H1 (cell line): ENCODE results near the gene FKBP5. TPM values are rescaled to one million over a fixed set of nuclear protein-coding genes. Genes with fewer than 3 reads are reported as not detected.

Experiments
- CTCF ChIA-PET: fragments of 300-600 bp; sonication (Branson Sonifier 250); formaldehyde crosslinking; loops from one replicate; lab custom pipeline; 2021; ENCODE audit not compliant: partially characterized antibody; lab: Charles Lee
- POLR2A ChIA-PET: fragments of 300-600 bp; sonication (Branson Sonifier 250); formaldehyde crosslinking; loops from one replicate; lab custom pipeline; 2021; ENCODE audit warnings: inconsistent platforms; ENCODE audit not compliant: partially characterized antibody; lab: Charles Lee
- DNase-seq, 2 experiments: peaks; one replicate each; pipeline versions ENCODE4 v3.0.0 to v3.0.0-alpha.2; 2010 to 2022; ENCODE audit warnings: low spot score in 2 of 2, low read depth in 1 of 2, mixed read lengths in 1 of 2
- FAIRE-seq: peaks from 2 replicates; lab custom pipeline; 2011; peaks lifted over from hg19 to GRCh38; lab: Jason Lieb, UNC
- H2AFZ ChIP-seq: 2 replicates; pipeline ENCODE4 v1.8.1; 2012; ENCODE audit warnings: low read length, inconsistent platforms
- H2AK5ac ChIP-seq: 2 replicates; pipeline ENCODE4 v1.6.1; 2013; ENCODE audit warnings: low read depth, low read length
- H2BK120ac ChIP-seq: replicated peaks from 2 replicates; pipeline ENCODE3; 2013; ENCODE audit warnings: low read depth, low read length, inconsistent platforms
- H2BK12ac ChIP-seq: 2 replicates; pipeline ENCODE4 v1.6.1; 2013; ENCODE audit warnings: low read depth, low read length
- H2BK15ac ChIP-seq: 2 replicates; pipeline ENCODE4 v1.6.1; 2013; ENCODE audit warnings: low read length
- H2BK20ac ChIP-seq: 2 replicates; pipeline ENCODE4 v1.6.1; 2013; ENCODE audit warnings: low read length
- H2BK5ac ChIP-seq: 2 replicates; pipeline ENCODE4 v1.6.1; 2013; ENCODE audit warnings: low read depth, low read length
- H3K14ac ChIP-seq: 2 replicates; pipeline ENCODE4 v1.6.1; 2013; ENCODE audit warnings: inconsistent platforms; ENCODE audit not compliant: insufficient read length
- H3K18ac ChIP-seq: 2 replicates; pipeline ENCODE4 v1.6.1; 2013; ENCODE audit warnings: low read length; ENCODE audit errors: extremely low read depth
- H3K23ac ChIP-seq: 2 replicates; pipeline ENCODE4 v1.6.1; 2013; ENCODE audit warnings: inconsistent platforms; ENCODE audit not compliant: insufficient read length
- H3K23me2 ChIP-seq: 2 replicates; pipeline ENCODE4 v1.6.1; 2013; ENCODE audit warnings: low read depth, low read length
- H3K27ac ChIP-seq: 2 replicates; pipeline ENCODE4 v1.6.1; 2011; ENCODE audit warnings: low read depth, low read length, inconsistent platforms
- H3K27me3 ChIP-seq, 4 experiments: replicated peaks in 1 of 4; 1 replicate in 1 of 4; 2 replicates in 3 of 4; pipeline versions ENCODE4 v1.6.1 to v1.8.1; 2011 to 2013; ENCODE audit warnings: low read length in 3 of 4, mild to moderate bottlenecking in 3 of 4, inconsistent platforms in 2 of 4, mixed read lengths in 2 of 4, moderate library complexity in 1 of 4; ENCODE audit not compliant: control insufficient read depth in 3 of 4, insufficient read depth in 3 of 4; ENCODE audit errors: extremely low read depth in 1 of 4
- H3K36me3 ChIP-seq, 4 experiments: 2 replicates each; pipeline versions ENCODE4 v1.6.1 to v1.8.1; 2011 to 2013; ENCODE audit warnings: mild to moderate bottlenecking in 4 of 4, low read length in 3 of 4, moderate library complexity in 2 of 4, control low read depth in 1 of 4, inconsistent platforms in 1 of 4; ENCODE audit not compliant: insufficient read depth in 4 of 4, control insufficient read depth in 2 of 4
- H3K4ac ChIP-seq: replicated peaks from 2 replicates; pipeline ENCODE3; 2013; ENCODE audit warnings: low read length, low read depth, mixed read lengths, inconsistent platforms; ENCODE audit not compliant: insufficient read length
- H3K4me1 ChIP-seq, 4 experiments: replicated peaks in 1 of 4; 1 replicate in 1 of 4; 2 replicates in 3 of 4; pipeline versions ENCODE4 v1.6.1 to v1.8.1; 2011 to 2013; ENCODE audit warnings: low read length in 3 of 4, inconsistent platforms in 2 of 4, mixed read lengths in 1 of 4; ENCODE audit not compliant: insufficient read depth in 4 of 4, control insufficient read depth in 3 of 4
- H3K4me2 ChIP-seq, 2 experiments: 2 replicates each; pipeline versions ENCODE4 v1.6.1 to v1.8.1; 2011 to 2013; ENCODE audit warnings: low read depth in 2 of 2, low read length in 2 of 2, control low read depth in 1 of 2, inconsistent platforms in 1 of 2, mild to moderate bottlenecking in 1 of 2; ENCODE audit not compliant: insufficient read depth in 1 of 2
- H3K4me3 ChIP-seq, 4 experiments: fragments of 200-600, 300-600 bp in 1 of 4; sonication (generic), shearing (Covaris generic), sonication (Bioruptor Twin) in 1 of 4; 2 replicates each; pipeline versions ENCODE4 v1.5.1 to v1.8.1; 2011 to 2016; ENCODE audit warnings: low read length in 4 of 4, low read depth in 3 of 4, control low read depth in 2 of 4, inconsistent platforms in 2 of 4, mild to moderate bottlenecking in 2 of 4, mixed read lengths in 1 of 4, moderate library complexity in 1 of 4; ENCODE audit not compliant: insufficient read depth in 2 of 4; ENCODE audit errors: extremely low read depth in 1 of 4
- H3K56ac ChIP-seq: replicated peaks from 2 replicates; pipeline ENCODE3; 2013; ENCODE audit warnings: low read depth, mild to moderate bottlenecking, mixed read lengths, low read length, inconsistent platforms; ENCODE audit not compliant: insufficient read length
- H3K79me1 ChIP-seq: 2 replicates; pipeline ENCODE4 v1.6.1; 2013; ENCODE audit warnings: low read depth, low read length, control low read depth
- H3K79me2 ChIP-seq, 2 experiments: 2 replicates each; pipeline versions ENCODE4 v1.6.1 to v1.8.1; 2012 to 2013; ENCODE audit warnings: low read length in 2 of 2, mild to moderate bottlenecking in 2 of 2, inconsistent platforms in 1 of 2; ENCODE audit not compliant: insufficient read depth in 2 of 2, control insufficient read depth in 1 of 2
- H3K9ac ChIP-seq, 4 experiments: replicated peaks in 1 of 4; 1 replicate in 1 of 4; 2 replicates in 3 of 4; pipeline versions ENCODE4 v1.6.1 to v1.8.1; 2011 to 2013; ENCODE audit warnings: low read depth in 3 of 4, low read length in 3 of 4, control low read depth in 2 of 4, mild to moderate bottlenecking in 2 of 4, moderate library complexity in 2 of 4, inconsistent platforms in 1 of 4; ENCODE audit errors: extremely low read depth in 1 of 4
- H3K9me3 ChIP-seq, 2 experiments: 2 replicates each; pipeline versions ENCODE4 v1.6.1 to v1.8.1; 2012 to 2013; ENCODE audit warnings: mild to moderate bottlenecking in 2 of 2, moderate library complexity in 2 of 2, control low read depth in 1 of 2, inconsistent platforms in 1 of 2, low read depth in 1 of 2, low read length in 1 of 2, mixed read lengths in 1 of 2; ENCODE audit not compliant: insufficient read depth in 2 of 2
- H4K20me1 ChIP-seq, 2 experiments: replicated peaks in 1 of 2; 2 replicates each; pipeline versions ENCODE3 to v1.8.1; 2011 to 2013; ENCODE audit warnings: inconsistent platforms in 2 of 2, low read length in 2 of 2, mild to moderate bottlenecking in 1 of 2; ENCODE audit not compliant: insufficient read depth in 2 of 2, control insufficient read depth in 1 of 2
- H4K5ac ChIP-seq: 2 replicates; pipeline ENCODE4 v1.6.1; 2013; ENCODE audit warnings: low read length, low read depth, mixed read lengths, inconsistent platforms; ENCODE audit not compliant: insufficient read length
- H4K8ac ChIP-seq: 2 replicates; pipeline ENCODE4 v1.8.0; 2013; ENCODE audit warnings: mild to moderate bottlenecking, moderate library complexity, low read length, inconsistent platforms; ENCODE audit not compliant: insufficient read depth; ENCODE audit errors: extremely low read depth
- H4K91ac ChIP-seq: replicated peaks from 2 replicates; pipeline ENCODE3; 2013; ENCODE audit warnings: low read length, mixed read lengths, inconsistent platforms; ENCODE audit not compliant: insufficient read length
- CHD1 ChIP-seq: IDR thresholded peaks from 2 replicates; pipeline ENCODE4 v1.6.1; 2012; ENCODE audit warnings: low read depth, low read length, improper control_type of control experiment
- CTBP2 ChIP-seq: IDR thresholded peaks from 2 replicates; pipeline ENCODE4 v1.7.0; 2011; ENCODE audit warnings: borderline replicate concordance, mild to moderate bottlenecking, moderate library complexity, mixed read lengths, low read length; ENCODE audit not compliant: insufficient read depth, insufficient read length
- NANOG ChIP-seq: IDR thresholded peaks from 2 replicates; pipeline ENCODE4 v1.6.1; 2011; ENCODE audit warnings: low read length, low read depth, mild to moderate bottlenecking, inconsistent platforms; ENCODE audit not compliant: insufficient read depth, poor library complexity, severe bottlenecking
- POU5F1 ChIP-seq: IDR thresholded peaks from 2 replicates; pipeline ENCODE4 v1.6.1; 2011; ENCODE audit warnings: low read depth, mild to moderate bottlenecking, low read length, moderate library complexity
- SIRT6 ChIP-seq: IDR thresholded peaks from one replicate; pipeline ENCODE4 v1.7.1; 2012; ENCODE audit warnings: low read length, inconsistent platforms
- WGBS, 2 experiments: shearing (Covaris generic) in 1 of 2; methylation state at CpG; one replicate each; pipeline versions ENCODE4 v1.1.6 to v1.1.7; 2013 to 2015; ENCODE audit warnings: low lambda C conversion rate in 2 of 2, mixed read lengths in 2 of 2, inconsistent platforms in 1 of 2, low coverage in 1 of 2, missing lambda C conversion rate in 1 of 2; ENCODE audit not compliant: insufficient replicate concordance in 2 of 2, insufficient coverage in 1 of 2, insufficient read length in 1 of 2; ENCODE audit errors: extremely low coverage in 1 of 2, missing lambda C conversion rate in 1 of 2; 5-methylcytosine and 5-hydroxymethylcytosine counted together
- polyA plus RNA-seq, 7 experiments: library from polyadenylated mRNA; depleted of rRNA in 3 of 7; stranded (reverse) in 5 of 7; unstranded in 2 of 7; fragments of >200 nt in 5 of 7; fragments of 200-250 nt in 2 of 7; gene quantifications; 1 replicate in 5 of 7; 2 replicates in 1 of 7; 4 replicates in 1 of 7; pipeline versions ENCODE4 v1.2.1 to v1.2.3, GENCODE V29; 2011 to 2013; ENCODE audit warnings: missing spikeins in 2 of 7, mixed read lengths in 2 of 7
- total RNA-seq: library from RNA; stranded (reverse); fragmentation: NEBNext Ultra II Directional; extraction: Animal tissue kit (Norgen Biotek cat#: 25700); gene quantifications from 2 replicates; pipeline ENCODE4 v1.2.1, GENCODE V29; 2021

The FKBP5 gene
- total and polyA plus RNA-seq, 2 of the 8 experiments (the other 6 are each of a cell fraction or from before 2014, with no cell fraction given) = 14.3 to 40.4 TPM

GRCh38 chr6:35613762-35614161, 75.0 kb downstream of the FKBP5 start:
- no peak for FAIRE-seq
- no peak for DNase-seq
- no peak overlapping the region for H3K4ac ChIP-seq

More at GRCh38 chr6:35613762-35614161, 75.0 kb downstream of the FKBP5 start:
- Histone ChIP-seq H2BK12ac (no peak overlapping the region), H2BK120ac (no peak overlapping the region), H3K79me2 (no peaks in the 10 kb centered on the region), H3K9ac (no peak overlapping the region), H3K27me3 (no peaks in the 10 kb centered on the region), H3K4me2 (no peak overlapping the region), H4K20me1 (peaks cover 0 to 1% of the 10 kb centered on the region in 2 experiments), H3K27ac (no peak overlapping the region), H2BK5ac (no peak overlapping the region), H3K4me3 (no peak overlapping the region), H2AK5ac (no peak overlapping the region), H2AFZ (no peak overlapping the region), H3K14ac (no peak overlapping the region), H3K18ac (no peak overlapping the region), H4K5ac (no peak overlapping the region), H3K36me3 (peaks cover 0 to 12% (median 2%) of the 10 kb centered on the region in 4 experiments; a peak in 4 of 8 replicates), H4K91ac (no peak overlapping the region), H2BK15ac (no peak overlapping the region), H3K4me1 (no peaks in the 10 kb centered on the region; a peak in 1 of 7 replicates), H4K8ac (no peak overlapping the region), H3K23me2 (no peaks in the 10 kb centered on the region), H3K56ac (no peak overlapping the region), H3K79me1 (no peaks in the 10 kb centered on the region; the same call in 1 of the 2 replicates), H3K9me3 (no peaks in the 10 kb centered on the region), H3K23ac (no peak overlapping the region), H2BK20ac (no peak overlapping the region)
- 93% methylated on average over 1 of the region's 1 CpG; no CpG with 5 or more reads in 1 of the 2 experiments for WGBS, 2 experiments
- TF ChIP-seq NANOG (no peak), CHD1 (no peak), CTBP2 (no peak), SIRT6 (no peak), POU5F1 (no peak)
- ChIA-PET POLR2A (no interaction called here), CTCF (interaction anchor here (1.0 kb wide), 1 partner anchor 10 kb away, joined by 3 read pairs; no protein-coding TSS in a partner anchor)
